Tibial nerve (tissue), 4 donors: ENCODE data around the gene MINPP1.

Experiments
- CTCF ChIP-seq, 5 experiments: fragments of 200-600 bp in 3 of 5; fragments of 450-650 bp in 2 of 5; sonication (generic) in 3 of 5; IDR thresholded peaks; one replicate each; pipeline ENCODE4 v1.5.1; 2016 to 2019; ENCODE audit warnings: antibody characterized with exemption in 5 of 5, mild to moderate bottlenecking in 3 of 5, moderate library complexity in 2 of 5
- EP300 ChIP-seq, 2 donors: sonication (generic); formaldehyde crosslinking; IDR thresholded peaks; one replicate each; pipeline ENCODE4 v1.6.1; 2017; ENCODE audit warnings: antibody characterized with exemption in 2 of 2, mild to moderate bottlenecking in 1 of 2

GRCh38 chr10:87565010-87565409, 60.3 kb downstream of the MINPP1 start:
- TF ChIP-seq CTCF (IDR thresholded peaks at IDR 0.05), result no peak
- no peak for TF ChIP-seq EP300 (IDR thresholded peaks at IDR 0.05)
